SK-N-SH treated with all-trans-retinoic acid at 6 μM for 48 hours (cell line): ENCODE results near the gene MUC2.

Source experiments
- ATAC-seq: fragments of 200-7000 bp; cut with Tn5 transposase; 3 replicates; pipeline ENCODE4 v1.9.1; 2020; ENCODE audit warnings: mild to moderate bottlenecking, moderate library complexity
- CSDC2 ChIP-seq: fragments of 250-450 bp; sonication (Bioruptor Pico); IDR thresholded peaks from 2 replicates; pipeline ENCODE4 v1.5.0; 2020; ENCODE audit warnings: mild to moderate bottlenecking, moderate library complexity
- CSRNP3 ChIP-seq: fragments of 250-450 bp; sonication (Bioruptor Pico); IDR thresholded peaks from 2 replicates; pipeline ENCODE4 v1.5.1; 2021; ENCODE audit warnings: mild to moderate bottlenecking, moderate library complexity
- ESRRG ChIP-seq: fragments of 250-450 bp; sonication (Bioruptor Pico); IDR thresholded peaks from 2 replicates; pipeline ENCODE4 v1.6.1; 2021; ENCODE audit warnings: mild to moderate bottlenecking
- GLIS3 ChIP-seq: fragments of 250-450 bp; sonication (Bioruptor Pico); IDR thresholded peaks from 2 replicates; pipeline ENCODE4 v1.5.0; 2020; ENCODE audit warnings: mild to moderate bottlenecking, moderate library complexity
- ISL1 ChIP-seq: fragments of 250-450 bp; sonication (Bioruptor Pico); IDR thresholded peaks from 2 replicates; pipeline ENCODE4 v2.1.2; 2022; ENCODE audit warnings: mild to moderate bottlenecking, moderate library complexity
- PATZ1 ChIP-seq: fragments of 250-450 bp; sonication (Bioruptor Pico); IDR thresholded peaks from 2 replicates; pipeline ENCODE4 v1.8.0; 2020; ENCODE audit warnings: mild to moderate bottlenecking, moderate library complexity, borderline replicate concordance
- POU6F1 ChIP-seq: fragments of 250-450 bp; sonication (Bioruptor Pico); IDR thresholded peaks from 2 replicates; pipeline ENCODE4 v1.8.0; 2021; ENCODE audit warnings: low read depth, mild to moderate bottlenecking, moderate library complexity, borderline replicate concordance
- PPARA ChIP-seq: fragments of 250-450 bp; sonication (Bioruptor Pico); IDR thresholded peaks from 2 replicates; pipeline ENCODE4 v1.5.0; 2020; ENCODE audit warnings: mild to moderate bottlenecking, borderline replicate concordance
- RARB ChIP-seq: fragments of 250-450 bp; sonication (Bioruptor Pico); IDR thresholded peaks from 2 replicates; pipeline ENCODE4 v1.8.0; 2021; ENCODE audit warnings: mild to moderate bottlenecking, moderate library complexity
- SNAI2 ChIP-seq: fragments of 250-450 bp; sonication (Bioruptor Pico); IDR thresholded peaks from 2 replicates; pipeline ENCODE4 v1.5.0; 2020; ENCODE audit warnings: mild to moderate bottlenecking, moderate library complexity
- TCF4 ChIP-seq: fragments of 250-450 bp; sonication (Bioruptor Pico); IDR thresholded peaks from 2 replicates; pipeline ENCODE4 v1.8.0; 2021; ENCODE audit warnings: mild to moderate bottlenecking, moderate library complexity, borderline replicate concordance
- TOX ChIP-seq: fragments of 250-450 bp; sonication (Bioruptor Pico); IDR thresholded peaks from 2 replicates; pipeline ENCODE4 v1.8.0; 2021; ENCODE audit warnings: mild to moderate bottlenecking, moderate library complexity, borderline replicate concordance
- TSHZ2 ChIP-seq: fragments of 250-450 bp; sonication (Bioruptor Pico); IDR thresholded peaks from 2 replicates; pipeline ENCODE4 v1.5.0; 2020; ENCODE audit warnings: mild to moderate bottlenecking, moderate library complexity
- ZC3H10 ChIP-seq: fragments of 250-450 bp; sonication (Bioruptor Pico); IDR thresholded peaks from 2 replicates; pipeline ENCODE4 v1.5.1; 2021; ENCODE audit warnings: mild to moderate bottlenecking, moderate library complexity
- ZFP3 ChIP-seq: fragments of 250-450 bp; sonication (Bioruptor Pico); IDR thresholded peaks from 2 replicates; pipeline ENCODE4 v1.5.0; 2020; ENCODE audit warnings: mild to moderate bottlenecking, moderate library complexity
- ZFP30 ChIP-seq: fragments of 450-650 bp; formaldehyde crosslinking; IDR thresholded peaks from 2 replicates; pipeline ENCODE4 v1.5.0; 2022; ENCODE audit warnings: mild to moderate bottlenecking, moderate library complexity
- ZNF565 ChIP-seq: fragments of 450-650 bp; formaldehyde crosslinking; conservative IDR thresholded peaks from 2 replicates; pipeline ENCODE4 v1.5.0; 2020; ENCODE audit warnings: low read depth, mild to moderate bottlenecking, moderate library complexity
- ZNF70 ChIP-seq: fragments of 450-650 bp; formaldehyde crosslinking; IDR thresholded peaks from 2 replicates; pipeline ENCODE4 v1.5.0; 2020; ENCODE audit warnings: mild to moderate bottlenecking, moderate library complexity
- ZNF8 ChIP-seq: fragments of 450-650 bp; formaldehyde crosslinking; IDR thresholded peaks from 2 replicates; pipeline ENCODE4 v1.5.0; 2020; ENCODE audit warnings: mild to moderate bottlenecking, moderate library complexity
- TF ChIP-seq, protein P1 (sequence below): fragments of 250-450 bp; sonication (Bioruptor Pico); IDR thresholded peaks from 2 replicates; pipeline ENCODE4 v1.5.1; 2020; ENCODE audit warnings: low read depth, mild to moderate bottlenecking, moderate library complexity

MUC2 gene

GRCh38 chr11:1039481-1040427 is 34.9 kb upstream of the MUC2 start:
- ATAC-seq = no peak
- TF ChIP-seq ZNF70 (CRISPR knock-in tag) = no peak

DNA sequence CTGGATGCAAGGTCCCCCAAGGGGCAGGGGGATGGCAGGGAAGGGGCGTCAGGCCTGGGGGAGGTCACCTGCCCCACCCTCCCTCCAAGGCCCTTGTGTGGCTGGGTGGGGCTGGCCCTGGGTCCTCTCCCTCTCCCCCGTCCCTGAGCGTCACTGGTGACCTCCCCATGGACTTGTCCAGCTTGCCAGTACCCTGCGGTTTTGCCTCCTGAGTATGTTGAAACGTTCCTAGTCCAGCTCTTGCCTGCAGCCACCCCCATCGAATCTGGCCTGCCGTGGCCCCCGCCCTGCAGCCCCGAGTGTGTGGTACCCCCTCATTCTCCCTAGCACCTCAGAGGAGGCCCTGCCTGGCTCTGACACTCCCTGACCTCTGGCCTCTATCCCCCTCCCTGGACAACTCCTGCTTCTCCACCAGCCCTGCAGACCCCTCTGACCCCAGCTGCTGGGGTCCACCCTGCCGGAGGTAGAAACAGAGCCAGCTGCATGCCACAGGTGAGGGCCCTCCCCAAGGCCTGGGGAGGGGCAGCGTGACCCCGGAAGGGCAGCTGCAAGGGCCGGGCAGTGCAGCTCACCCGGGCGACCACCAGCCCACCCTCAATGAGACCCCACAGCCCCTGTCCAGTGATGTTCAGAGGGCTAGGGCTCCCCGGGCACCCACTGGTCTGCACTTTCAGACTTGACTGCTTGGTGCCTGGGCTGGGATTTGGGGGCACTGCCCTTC is 34.1 kb upstream of the MUC2 start:
- TF ChIP-seq ZNF8 (CRISPR knock-in tag) = no peak
- no peak for TF ChIP-seq ESRRG
- no peak for TF ChIP-seq TOX
- TF ChIP-seq RARB = no peak
- no peak for TF ChIP-seq ZFP30 (CRISPR knock-in tag)
- no peak for TF ChIP-seq ZNF565 (CRISPR knock-in tag)
- no peak for TF ChIP-seq CSRNP3 (CRISPR knock-in tag)
- no peak for TF ChIP-seq TSHZ2 (CRISPR knock-in tag)
- no peak for TF ChIP-seq ZFP3 (CRISPR knock-in tag)
- TF ChIP-seq POU6F1 = no peak
- no peak for TF ChIP-seq TCF4
- TF ChIP-seq, protein P1, sequence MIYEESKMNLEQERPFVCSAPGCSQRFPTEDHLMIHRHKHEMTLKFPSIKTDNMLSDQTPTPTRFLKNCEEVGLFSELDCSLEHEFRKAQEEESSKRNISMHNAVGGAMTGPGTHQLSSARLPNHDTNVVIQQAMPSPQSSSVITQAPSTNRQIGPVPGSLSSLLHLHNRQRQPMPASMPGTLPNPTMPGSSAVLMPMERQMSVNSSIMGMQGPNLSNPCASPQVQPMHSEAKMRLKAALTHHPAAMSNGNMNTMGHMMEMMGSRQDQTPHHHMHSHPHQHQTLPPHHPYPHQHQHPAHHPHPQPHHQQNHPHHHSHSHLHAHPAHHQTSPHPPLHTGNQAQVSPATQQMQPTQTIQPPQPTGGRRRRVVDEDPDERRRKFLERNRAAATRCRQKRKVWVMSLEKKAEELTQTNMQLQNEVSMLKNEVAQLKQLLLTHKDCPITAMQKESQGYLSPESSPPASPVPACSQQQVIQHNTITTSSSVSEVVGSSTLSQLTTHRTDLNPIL = no peak
- no peak for TF ChIP-seq CSDC2
- no peak for TF ChIP-seq ZNF70 (CRISPR knock-in tag)
- no peak for ATAC-seq

DNA sequence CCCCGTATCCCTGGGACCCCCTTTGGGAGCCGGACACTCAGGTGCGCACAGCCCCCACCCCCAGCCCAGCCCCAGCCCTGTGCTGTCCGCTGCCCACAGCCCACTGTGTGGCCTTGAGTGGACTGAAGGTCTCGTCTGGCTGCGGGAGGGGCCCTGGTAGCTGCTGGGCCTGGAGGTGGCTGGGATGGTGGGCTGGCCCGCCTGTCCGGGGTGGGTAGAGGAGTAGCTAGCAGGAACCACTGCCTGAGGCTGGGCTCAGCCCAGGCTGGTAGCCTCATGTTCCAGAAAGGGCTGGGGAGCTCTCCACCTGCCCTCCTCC is 33.6 kb upstream of the MUC2 start:
- ATAC-seq = no peak
- TF ChIP-seq GLIS3 (no peak), ZC3H10 (CRISPR knock-in tag) (no peak), ISL1 (no peak), TOX (no peak), POU6F1 (no peak), SNAI2 (no peak), CSRNP3 (CRISPR knock-in tag) (no peak), PPARA (CRISPR knock-in tag) (no peak), RARB (no peak), TCF4 (no peak), TSHZ2 (CRISPR knock-in tag) (no peak), PATZ1 (CRISPR knock-in tag) (no peak)
